OCI-M1 (cell line): Measurements from ENCODE around the gene ZDHHC11B.

ENCODE experiments used
- DNase-seq: peaks from one replicate; lab custom pipeline; 2025; lab: John Stamatoyannopoulos, UW

The ZDHHC11B gene

GRCh38 chr5:672329-673160 lies 112.0 kb downstream of the ZDHHC11B start:
- peak; percentile 52 for DNase-seq

DNA sequence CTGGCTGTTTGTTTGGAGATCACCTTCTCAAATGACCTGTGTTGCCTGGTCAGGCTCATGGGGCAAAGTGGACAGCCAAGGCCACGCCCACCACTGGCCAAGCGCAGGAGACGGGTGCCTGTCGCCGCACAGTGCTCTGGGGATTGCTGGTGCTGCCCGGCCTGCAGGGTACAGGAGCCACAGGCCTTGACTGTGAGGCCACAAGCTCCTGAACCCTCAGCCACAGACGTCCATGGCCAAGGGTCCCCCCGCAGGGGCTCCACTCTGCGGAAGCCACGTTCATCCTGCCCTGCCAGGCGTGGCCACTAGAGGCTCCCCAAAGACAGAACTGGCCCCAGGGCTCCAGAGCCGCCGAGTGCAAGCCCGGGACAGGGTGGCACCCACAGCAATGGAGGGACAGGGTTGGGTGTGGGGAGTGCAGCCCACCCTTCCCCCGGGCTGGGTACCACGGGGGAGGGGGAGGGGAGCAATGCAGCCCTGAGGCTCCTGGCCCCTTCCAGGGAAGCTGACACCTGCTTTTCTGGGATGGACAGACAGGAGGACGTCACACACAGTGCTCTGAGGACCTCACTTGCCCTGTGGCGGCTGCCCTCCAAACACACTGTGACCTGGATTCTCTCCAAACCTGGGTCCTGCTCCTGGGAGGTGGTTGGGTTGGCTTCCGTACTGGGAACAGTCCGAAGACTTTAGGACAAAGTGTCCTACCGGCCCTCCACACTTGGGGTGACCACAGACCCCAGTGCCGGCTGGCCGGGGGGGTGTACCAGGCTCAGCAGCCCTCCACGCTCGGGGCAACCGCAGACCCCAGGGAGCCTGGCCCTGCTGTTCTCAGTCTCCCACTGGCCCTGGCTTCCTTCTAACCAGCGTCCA lies 112.8 kb downstream of the ZDHHC11B start:
- peak; percentile 72 for DNase-seq

- no peak for DNase-seq
These were observed 113.9 kb downstream of the ZDHHC11B start for GRCh38 chr5:670396-671270.

- DNase-seq = no peak
These were observed 114.6 kb downstream of the ZDHHC11B start for GRCh38 chr5:669842-670395.

GRCh38 chr5:669111-669841 lies 115.3 kb downstream of the ZDHHC11B start:
- DNase-seq = peak; percentile 26

DNA sequence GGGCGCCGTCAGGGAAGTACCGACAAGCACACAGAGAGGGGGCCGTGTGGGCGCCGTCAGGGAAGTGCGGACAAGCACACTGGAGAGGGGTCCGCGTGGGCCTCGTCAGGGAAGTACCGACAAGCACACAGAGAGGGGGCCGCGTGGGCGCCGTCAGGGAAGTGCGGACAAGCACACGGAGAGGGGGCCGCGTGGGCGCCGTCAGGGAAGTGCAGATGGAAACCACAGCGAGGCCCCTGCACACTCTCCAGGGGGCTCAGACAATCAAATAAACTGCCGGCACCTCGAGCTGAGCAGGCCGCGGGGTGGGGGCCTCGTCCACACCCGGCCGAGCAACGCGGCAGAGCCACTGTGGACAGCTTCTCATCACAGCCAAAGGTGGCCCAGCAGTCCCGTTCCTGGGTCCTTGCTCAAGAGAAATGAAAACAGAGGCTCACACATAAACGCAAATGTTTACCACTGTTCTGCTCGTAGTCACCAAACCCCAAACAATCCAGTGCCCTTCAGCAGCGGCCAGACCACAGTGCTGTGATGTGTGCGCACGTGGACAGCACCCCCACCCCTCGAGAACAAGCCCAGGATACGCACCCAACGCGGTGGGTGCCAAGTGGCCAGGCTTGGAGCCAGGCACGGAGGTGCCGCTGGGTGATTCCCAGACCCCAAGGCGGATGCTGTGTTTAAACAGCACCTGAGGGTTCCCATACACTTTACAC lies 116.1 kb downstream of the ZDHHC11B start:
- no peak for DNase-seq

DNA sequence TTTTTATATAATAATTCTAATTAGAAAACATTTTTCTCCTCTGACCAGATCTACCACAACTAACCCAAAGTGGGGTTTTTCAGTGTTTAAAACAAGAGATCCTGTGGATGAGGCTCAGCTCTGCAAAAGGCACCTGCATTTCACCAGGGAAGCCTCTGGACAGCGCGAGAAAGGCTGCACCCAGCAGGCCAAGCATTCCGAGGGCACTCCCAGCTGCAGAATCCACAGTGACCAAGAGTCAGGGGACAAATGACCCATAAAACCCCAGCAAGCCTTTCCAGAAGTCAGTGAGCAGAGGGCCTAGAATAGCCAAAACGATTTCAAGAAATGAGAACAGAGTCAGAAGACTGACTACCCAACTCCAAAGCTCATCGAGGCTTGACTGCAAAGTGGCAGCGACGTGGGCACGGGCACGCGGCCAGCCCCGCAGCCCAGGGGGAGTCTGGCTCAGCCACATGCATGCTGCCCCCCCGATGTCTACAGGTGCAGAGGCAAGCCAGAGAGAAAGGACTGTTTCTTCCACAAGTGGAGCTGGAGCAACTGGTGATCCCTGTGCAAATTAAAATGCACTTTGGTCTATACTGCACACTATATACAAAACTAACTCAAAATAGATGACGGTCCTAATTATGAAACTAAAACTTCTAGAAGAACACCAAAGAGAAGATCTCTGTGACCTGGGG lies 117.6 kb downstream of the ZDHHC11B start:
- no peak for DNase-seq

DNA sequence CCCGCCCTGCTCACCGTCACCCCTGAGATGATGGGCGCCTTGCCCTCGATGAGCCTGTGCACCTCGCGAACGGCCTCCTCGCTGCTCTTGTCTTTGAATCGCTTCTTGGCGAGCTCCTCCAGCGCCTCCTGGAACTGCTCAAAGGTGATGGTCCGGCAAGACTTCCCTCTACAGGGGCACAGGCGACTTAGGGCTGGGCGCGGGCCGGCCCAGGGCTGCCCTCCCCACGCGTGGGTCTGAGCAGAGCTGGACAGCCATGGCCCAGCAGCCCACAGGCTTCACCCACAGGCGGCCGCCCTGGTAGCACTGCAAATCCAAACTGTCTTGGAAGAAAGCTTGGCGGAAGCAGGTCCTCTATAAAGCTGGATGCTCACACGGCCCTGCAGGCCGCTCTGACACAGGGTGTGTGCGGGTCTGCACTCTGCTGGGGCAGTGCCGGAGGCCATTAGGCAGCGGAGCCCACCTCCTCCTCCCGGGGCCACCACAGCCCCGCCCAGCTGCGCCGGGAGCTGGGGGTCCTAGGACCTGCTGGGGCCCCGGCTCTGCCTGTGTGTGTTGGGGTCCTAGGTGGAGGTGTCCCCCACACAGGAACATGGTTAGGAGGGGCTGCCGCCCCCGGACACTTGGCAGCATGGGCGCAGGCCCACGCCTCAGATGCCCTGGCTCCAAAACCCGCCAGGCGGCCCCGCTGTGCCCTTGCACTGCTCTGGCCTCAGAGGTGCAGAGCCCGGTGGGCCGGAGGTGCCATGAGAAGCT lies 118.4 kb downstream of the ZDHHC11B start:
- DNase-seq = no peak

- no peak for DNase-seq
These were observed 119.0 kb downstream of the ZDHHC11B start for GRCh38 chr5:665541-665955.

DNA sequence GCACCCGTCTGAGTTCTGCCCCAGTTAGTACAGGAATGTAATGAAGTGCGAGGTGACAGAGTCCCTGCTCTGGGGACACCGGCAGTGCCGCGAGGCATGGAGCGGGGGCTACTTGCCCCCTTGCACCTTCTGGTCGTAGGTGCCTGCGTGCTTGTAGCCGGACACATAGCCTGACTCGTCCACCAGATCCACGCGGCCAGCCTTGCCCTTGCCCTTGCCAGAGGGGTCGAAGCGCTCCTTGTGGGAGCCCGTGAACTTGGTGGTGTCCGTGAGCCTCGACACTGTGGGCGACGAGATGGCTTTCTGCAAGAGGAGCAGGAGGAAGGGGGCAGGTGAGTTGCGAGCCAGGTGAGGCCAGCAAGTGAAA lies 119.6 kb downstream of the ZDHHC11B start:
- no peak for DNase-seq

GRCh38 chr5:664343-664993 lies 120.1 kb downstream of the ZDHHC11B start:
- DNase-seq = no peak

- DNase-seq = no peak
These were observed 120.8 kb downstream of the ZDHHC11B start for GRCh38 chr5:663436-664342.

GRCh38 chr5:662751-663435 lies 121.6 kb downstream of the ZDHHC11B start:
- DNase-seq = no peak

GRCh38 chr5:661891-662750 lies 122.4 kb downstream of the ZDHHC11B start:
- DNase-seq = no peak

DNA sequence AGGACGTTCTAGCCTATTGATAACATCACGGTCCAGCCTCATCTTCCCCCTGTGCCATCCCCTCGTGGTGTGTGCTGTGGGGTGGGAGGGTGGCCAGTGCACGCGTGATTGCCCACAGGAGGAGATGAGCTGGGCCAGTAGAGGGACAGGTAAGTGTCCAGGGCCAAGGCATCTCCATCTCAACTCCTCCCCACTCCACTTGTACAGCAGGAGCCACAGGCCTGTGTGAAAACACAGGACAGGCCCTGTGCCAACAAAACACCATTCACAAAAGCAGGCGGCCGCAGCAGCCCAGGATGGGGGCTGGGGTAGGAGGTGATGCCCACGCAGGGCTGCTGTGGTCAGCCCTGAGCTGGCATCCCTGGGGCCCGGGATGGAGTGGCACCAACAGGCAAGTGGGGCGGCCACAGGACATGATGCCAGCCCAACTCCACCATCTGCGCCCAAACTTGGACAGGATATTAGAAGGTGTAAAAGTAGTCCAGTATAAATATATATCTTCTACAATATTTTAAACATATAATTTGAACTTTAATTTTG lies 124.0 kb downstream of the ZDHHC11B start:
- no peak for DNase-seq
